C1 segment of cervical spinal cord (tissue), 14 donors: ENCODE results near the gene LRRC4B.

ENCODE experiments used
- DNase-seq, 14 donors: peaks; one replicate each; lab custom pipeline; 2025; lab: John Stamatoyannopoulos, UW

LRRC4B gene

GRCh38 chr19:50467566-50467965, 100.7 kb downstream of the LRRC4B start:
- DNase-seq, result no peak
